GM21515 (cell line): ENCODE measurements around the gene ITIH2.
"Not testable (repeated sequence)": the region's sequence is repeated elsewhere in the genome, so short reads cannot be mapped to it uniquely, and the experiment has no call there.

Source experiments
- ATAC-seq: cut with Tn5 transposase; IDR thresholded peaks from one replicate; pipeline ENCODE4 v1.9.1; 2021; ENCODE audit not compliant: unreplicated experiment

Gene ITIH2

DNA sequence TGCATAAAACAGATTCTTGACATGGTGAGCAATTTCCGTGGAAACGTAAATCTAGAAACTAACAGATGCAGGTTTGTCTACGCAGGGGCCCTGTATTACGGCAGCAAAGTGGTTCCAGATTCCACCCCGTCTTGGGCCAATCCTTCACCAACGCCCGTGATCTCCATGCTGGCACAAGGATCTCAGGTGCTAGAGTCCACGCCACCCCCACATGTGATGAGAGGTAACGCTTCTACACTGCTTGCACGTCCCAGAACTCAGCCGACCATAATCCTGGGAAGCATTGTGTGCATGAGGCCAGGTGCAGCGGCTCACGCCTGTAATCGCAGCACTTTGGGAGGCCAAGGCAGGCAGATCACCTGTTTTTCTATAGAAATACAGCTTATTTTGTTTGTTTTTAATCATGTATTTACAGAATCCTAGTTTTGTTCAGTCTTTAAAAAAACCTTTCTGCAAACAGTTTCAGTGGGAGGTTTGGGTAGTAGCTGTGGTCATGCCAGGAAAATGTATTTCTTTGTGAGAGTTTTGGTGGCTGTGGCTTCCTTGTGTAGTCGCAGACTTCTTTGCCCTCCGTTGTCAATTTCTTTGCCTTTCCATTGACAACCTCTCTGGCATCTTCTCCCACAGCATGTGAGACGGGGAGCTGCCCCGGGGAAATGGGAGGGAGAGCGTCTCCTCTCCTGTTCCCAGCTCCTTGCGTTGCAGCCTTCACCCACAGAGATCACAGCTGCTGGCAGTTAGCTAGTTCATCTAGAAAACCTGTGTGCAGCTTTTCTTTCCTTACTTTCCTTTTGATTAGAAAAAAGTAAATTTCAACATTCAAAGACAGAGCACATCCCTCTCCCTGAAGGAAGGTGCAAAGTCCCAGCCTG, 35.7 kb downstream of the ITIH2 start:
- no peak for ATAC-seq

DNA sequence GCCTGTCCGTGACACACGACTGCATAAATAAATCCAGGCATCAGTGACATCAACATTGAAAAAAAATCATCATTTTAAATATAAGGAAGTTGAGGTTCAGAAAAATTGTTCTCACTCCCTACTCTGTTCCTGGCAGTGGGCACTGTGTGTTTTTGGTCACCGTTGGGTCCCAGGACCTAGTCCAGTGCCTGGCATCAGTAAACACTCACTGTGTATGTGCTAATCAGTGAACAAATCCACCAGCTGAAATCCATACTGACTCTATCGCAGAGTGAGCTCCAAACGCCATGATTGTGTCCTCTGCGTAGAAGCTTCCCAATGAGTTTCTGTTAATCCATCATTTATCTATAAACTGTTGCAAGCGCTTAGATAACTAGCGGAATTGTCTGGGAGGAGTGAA, 41.2 kb downstream of the ITIH2 start:
- ATAC-seq, result no peak

DNA sequence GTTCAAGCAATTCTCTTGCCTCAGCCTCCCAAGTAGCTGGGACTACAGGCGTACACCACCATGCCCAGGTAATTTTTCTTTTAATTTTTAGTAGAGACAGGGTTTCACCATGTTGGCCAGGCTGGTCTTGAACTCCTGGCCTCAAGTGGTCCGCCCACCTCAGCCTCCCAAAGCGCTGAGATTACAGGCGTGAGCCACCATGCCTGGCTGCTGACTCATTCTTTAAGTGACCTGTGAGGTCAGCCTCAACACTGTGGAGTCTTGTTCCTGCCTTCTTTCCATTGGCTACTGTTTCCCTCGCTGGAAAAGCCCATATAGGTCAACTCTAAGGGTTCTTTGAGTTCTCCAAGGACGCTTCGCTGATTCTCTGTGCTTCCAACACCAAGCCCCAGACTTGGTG, 45.5 kb downstream of the ITIH2 start:
- ATAC-seq, result not testable (repeated sequence)

DNA sequence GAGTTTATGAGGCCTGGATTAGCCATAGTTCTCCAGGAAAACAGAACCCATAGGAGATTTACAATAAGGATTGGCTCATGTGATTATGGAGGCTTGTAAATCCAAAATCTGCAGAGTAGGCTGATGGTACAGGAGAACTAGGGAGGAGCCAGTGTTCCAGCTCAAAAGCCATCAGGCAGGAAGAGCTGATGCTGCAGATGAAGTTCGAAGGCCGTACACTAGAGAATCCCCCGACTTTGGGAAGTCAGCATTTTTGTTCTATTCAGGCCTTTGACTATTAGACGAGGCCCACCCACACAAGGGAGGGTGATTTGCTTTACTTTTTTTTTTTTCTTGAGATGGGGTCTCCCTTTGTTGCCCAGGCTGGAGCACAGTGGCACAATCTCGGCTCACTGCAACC, 47.1 kb downstream of the ITIH2 start:
- ATAC-seq, result no peak

DNA sequence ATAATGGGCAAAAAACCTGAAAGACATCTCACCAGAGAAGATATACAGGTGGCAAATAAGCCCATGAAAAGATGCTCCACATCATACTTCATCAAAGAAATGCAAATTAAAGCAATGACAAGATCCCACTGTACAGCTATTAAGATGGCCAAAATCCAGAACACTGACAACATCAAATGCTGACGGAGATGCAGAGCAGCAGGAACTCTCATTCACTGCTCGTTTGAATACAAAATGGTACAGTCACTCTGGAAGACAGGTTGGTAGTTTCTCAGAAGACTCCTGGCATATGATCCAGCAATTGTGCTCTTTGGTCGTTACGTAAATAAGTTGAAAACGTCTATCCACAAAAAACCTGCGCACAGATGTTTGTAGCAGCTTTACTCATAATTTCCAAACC, 49.1 kb downstream of the ITIH2 start:
- ATAC-seq, result no peak

DNA sequence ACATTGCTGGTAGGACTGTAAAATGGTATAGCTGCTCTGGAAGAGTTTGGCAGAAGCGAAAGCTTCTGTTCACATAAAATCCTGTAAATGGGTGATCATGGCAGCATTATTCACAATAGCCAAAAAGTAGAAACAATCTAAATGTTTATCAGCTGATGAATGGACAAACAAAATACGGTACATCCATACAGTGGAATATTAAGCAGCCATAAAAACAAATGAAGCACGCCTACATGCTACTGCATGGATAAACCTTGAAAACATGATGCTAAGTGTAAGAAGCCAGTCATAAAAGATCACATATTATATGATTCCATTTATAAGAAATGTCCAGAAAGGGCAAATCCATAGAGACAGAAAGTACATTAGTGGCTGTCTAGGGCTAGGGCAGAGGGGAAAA, 52.0 kb downstream of the ITIH2 start:
- ATAC-seq, result no peak

DNA sequence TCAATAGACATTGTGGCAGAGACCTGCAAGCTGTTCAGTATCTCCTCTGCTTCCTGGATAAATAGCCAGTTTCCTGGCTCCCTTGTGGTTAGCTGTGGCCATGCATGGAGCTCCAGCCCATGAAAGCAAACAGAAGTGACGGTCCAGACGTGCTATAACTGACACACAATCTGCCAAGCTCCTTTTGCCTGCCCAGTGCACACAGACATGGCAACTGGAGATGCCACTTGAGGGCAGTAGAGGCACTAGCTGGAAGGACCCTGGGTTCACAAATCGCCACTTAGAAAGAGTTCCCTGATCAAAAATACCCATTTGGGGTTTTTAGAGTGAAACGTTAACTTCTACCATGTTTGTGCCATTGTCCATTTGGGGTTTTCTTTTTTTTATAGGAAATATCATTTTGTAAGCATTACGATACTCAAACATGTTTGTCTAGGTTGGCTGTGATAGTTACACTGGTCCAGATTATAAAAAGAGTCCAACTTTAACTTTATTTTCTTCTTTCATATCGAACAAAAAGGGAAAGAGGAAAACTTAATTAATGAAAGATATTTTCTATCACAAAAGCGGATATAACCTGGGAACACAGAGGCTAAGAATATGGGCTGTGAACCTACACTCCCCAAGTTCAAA, 53.4 kb downstream of the ITIH2 start:
- no peak for ATAC-seq

DNA sequence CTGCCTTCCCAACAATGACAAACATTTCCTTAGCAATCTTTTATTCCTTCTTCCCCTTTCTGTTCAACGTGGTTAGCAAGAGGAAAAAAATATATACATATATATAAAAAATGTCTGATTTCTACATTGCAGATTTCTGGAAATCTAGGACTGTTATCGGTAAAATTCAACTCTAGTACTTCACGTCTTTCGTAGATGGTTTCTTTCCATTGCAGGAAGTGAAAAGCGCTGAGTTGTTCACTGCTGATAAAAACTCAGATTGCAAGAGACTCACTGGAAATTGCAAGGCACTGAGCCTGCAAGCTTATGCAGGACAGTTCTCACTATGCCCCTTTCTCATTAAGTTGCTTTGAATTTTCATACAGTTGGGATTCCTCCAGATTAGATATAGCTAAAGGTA, 60.8 kb downstream of the ITIH2 start:
- no peak for ATAC-seq

DNA sequence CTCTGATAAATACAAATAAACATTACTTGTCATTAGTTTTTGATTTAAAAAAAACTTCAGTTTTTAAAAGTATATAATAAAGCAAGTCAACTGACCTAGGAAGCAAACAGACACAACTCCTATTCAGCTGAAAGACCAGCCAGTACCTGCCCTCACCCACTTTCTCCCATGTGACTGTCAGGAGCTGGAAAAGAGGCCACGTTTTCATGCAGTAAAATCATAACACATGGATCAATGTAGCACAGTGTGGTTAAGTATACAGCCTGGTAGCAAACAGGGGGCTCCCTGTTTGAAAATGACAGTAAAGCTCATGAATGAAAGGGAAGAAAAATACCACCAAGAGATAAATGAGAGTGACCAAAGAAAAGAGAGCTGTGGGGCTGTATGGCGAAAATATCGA, 63.1 kb downstream of the ITIH2 start:
- no peak for ATAC-seq

DNA sequence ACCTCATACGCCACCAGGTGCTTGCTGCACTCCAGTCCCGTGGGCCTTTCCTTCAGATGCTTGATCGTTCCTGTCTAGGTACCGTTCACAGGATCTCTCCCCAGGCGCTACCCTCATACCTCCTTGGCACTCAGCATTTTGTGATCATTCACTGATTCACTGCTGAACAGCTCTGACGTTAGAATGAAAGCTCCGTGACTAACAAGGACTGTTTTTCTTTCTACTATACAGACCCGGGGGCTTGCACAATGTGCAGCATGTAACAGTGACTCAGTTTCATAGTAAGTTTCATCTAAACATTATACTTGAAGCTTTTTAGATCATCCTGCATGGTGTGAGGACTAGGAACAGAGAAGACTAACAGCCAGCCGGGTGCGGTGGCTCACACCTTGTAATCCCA, 64.1 kb downstream of the ITIH2 start:
- no peak for ATAC-seq

DNA sequence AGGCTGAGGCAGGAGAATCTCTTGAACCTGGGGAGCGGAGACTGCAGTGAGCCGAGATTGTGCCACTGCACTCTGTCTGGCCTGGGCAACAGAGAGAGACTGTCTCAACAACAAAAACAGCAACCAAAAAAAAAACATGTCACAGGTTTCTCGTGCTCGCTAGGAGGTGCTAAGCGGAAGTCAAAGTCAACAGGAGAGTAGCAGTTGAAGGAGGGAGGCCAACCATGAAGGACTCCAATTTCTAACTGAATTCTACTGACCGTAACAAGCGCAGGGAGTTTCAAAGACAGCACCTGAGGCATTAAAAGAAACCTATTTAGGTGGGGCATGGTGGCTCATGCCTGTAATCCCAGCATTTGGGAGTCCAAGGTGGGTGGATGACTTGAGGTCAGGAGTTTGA, 65.3 kb downstream of the ITIH2 start:
- ATAC-seq, result no peak

DNA sequence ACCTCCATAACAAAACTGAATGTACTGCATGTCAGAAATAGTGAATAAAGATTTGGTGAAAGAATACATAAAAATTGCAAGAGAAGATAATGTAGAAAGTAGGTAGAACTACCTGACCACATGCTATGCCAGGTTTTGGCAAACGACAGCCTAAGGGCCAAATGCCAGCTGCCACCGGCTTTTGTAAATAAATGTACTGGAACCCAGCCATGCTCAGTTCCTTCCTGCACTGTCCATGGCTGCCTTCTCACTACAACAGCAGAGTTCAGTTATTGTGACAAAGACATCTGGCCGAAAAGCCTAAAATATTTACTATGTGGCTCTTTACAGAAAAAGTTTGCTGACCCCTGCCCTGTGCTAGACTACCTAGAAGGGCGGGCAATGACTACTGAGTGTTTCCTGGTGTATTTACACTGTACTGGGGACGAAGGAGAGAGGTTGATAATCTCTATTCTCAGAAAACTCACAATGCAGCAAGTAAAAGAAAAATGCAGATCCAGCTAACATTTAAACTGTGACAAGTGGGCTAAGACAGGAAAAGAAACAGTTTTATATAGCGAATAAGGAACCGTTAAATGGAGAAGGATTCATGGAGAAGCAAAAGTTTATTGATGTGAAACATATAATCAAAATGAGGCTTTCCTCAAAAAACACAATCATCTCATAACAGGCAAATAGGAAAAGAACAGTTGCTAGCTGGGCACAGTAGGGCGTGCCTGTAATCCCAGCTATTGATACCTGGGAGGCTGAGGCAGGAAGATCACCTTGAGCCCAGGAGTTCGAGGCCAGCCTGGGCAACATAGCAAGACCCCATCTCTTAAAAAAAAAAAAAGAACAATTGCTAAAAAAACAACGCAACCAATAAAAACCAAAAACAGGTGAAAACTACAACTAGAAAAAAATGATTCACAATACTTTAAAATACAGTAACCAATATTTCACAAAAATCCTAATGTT, 71.0 kb downstream of the ITIH2 start:
- ATAC-seq, result no peak

DNA sequence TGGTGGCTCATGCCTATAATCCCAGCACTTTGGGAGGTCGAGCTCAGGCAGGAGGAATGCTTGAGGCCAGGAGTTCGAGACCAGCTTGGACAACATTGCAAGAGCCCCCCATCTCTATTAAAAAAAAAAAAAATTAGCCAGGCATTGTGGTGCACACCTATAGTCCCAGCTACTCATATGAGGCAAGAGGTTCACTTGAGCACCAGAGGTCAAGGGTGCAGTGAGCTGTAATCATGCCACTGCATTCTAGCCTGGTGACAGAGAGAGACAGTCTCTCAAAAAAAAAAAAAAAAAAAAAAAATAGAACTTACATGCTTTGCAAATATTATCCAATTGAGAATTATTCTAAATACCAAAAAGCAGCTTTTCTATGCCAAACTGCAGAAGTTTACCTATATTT, 73.7 kb downstream of the ITIH2 start:
- no peak for ATAC-seq

DNA sequence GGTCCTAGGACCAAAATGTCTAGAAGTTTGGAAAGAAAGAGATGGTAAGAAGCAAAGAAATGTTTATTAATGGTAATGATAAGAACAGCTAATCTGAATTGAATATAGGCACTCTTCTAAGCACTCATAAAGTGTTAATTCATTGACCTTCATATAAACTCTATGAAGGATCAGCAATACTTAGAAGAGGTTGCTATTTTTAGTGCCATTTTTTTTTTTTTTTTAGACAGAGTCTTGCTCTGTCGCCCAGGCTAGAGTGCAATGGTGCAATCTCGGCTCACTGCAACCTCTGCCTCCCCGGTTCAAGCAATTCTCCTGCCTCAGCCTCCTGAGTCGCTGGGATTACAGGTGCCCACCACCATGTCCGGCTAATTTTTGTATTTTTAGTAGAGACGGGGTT, 79.1 kb downstream of the ITIH2 start:
- not testable (repeated sequence) for ATAC-seq

DNA sequence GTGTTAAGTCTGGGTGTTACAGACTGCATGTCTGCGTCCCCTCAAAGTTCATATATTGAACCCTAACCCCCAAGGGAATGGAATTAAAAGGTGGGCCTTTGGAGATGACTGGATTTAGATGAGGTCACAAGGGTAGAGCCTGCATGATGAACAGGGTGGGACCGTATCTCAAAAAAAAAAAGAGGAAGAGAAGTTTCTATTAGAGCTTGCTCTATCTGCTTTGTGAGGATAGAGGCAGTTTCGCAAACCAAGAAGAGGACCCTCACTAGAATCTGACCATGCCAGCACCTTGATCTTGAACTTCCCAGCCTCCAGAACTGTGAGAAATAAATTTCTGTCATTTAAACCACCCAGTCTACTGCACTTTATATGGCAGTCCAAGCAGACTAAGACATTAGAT, 83.3 kb downstream of the ITIH2 start:
- no peak for ATAC-seq

DNA sequence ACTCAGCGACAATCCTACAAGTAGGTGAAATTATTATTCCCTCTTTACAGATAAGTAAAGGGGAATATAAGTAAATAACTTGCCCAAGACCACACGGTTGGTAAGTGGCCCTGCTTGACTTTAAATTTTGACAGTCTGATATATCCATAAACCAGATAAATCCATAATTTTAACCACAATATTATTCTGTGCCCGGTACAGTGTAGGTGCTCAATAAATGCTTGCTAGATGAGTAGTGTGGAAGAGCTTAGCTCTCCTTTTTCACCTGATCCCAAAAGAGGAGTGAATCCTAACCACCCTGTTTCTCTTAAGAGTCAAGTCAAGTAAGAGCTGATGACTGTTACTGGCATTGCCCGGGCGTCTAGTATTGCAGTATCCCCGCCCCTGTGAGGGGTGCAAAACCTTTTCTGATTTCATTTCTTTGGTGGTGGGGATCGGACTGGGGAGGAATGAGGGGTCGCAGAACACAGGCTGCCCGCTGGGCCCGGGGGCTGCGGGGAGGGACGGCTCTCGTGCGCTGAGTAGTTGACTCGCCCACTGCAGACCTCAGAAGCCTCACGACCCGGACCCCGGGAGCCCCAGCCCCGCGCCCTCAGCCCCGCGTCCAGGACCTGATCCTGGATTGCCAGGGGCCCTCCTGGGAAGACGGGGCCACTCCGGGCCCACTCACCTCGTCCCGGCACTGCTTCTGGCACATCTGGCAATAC, 84.2 kb downstream of the ITIH2 start:
- ATAC-seq, result peak; percentile 12

DNA sequence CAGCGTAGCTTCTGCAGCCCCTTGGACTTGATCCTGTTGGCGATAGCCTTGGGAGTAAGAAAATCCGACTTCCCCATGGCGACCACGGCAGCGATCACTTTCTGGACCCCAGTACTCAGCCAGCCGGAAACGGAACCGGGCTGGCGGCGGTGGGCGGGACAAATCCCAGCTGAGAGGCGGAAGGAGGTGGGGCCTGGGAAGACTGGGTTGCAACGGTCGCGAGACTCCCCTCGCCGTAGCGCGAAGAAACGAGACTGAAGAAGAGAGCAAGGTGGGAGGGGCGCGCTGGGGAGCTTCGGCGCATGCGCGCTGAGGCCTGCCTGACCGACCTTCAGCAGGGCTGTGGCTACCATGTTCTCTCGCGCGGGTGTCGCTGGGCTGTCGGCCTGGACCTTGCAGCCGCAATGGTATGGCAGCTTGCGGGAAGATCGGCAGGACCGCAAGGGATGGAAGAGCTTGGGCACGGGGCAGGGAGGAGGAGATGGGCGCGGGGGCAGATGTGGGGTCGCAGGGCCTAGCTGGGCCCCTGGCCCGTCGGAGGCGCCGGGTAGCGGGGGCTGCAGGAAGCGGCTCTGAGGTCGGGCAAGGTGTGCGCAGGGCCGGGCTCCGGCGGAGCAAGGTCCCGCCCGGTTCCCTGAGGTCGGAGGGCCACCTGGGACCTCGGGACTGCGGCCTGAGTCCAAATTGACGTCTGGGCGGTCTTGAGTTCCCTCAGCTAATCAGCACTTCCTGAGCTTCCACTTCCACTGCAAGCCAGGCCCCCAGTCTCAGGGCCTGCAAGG, 84.9 kb downstream of the ITIH2 start, which contains the start of the genes ATP5F1C and KIN:
Gene ATP5F1C, plus strand, starts transcription at position 321 of the 782 bp plus-strand sequence. Its CDS starts 31 bp downstream, at position 352.
Gene KIN, minus strand, starts transcription at position 137 of the 782 bp plus-strand sequence. Its CDS starts 60 bp downstream, at position 77.
- peak; percentile 96 for ATAC-seq

DNA sequence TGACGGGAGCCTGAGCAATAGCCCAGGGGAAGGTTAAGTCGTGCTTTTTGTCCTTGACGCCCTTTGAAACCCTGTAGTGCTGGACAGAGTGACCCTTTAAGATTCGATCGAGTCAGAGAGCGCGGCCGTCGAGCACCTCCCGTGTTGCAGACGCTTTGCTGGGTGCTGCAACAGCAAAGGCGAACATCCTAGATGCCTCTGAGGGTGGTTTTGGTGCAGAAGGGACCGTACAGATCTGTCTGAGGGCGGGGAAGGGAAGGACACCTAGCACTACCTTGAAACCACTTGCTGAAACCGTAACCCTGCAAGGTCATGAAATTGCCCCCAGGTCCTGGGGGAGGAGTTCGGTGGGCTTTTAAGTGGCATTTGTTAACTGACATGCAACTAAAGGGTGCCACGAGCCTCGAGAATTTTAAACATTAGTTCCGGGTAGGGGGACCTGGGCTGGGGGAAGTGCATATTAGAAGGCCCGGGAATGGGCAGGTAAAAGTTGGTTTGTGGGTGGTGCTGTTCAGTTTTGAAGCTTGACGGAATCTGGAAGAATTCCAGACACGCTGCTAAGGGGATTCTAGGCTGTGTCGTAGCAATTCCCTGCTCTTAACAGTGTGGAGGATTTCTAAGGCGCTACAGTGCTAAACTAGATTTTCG, 85.6 kb downstream of the ITIH2 start:
- peak; percentile 14 for ATAC-seq

DNA sequence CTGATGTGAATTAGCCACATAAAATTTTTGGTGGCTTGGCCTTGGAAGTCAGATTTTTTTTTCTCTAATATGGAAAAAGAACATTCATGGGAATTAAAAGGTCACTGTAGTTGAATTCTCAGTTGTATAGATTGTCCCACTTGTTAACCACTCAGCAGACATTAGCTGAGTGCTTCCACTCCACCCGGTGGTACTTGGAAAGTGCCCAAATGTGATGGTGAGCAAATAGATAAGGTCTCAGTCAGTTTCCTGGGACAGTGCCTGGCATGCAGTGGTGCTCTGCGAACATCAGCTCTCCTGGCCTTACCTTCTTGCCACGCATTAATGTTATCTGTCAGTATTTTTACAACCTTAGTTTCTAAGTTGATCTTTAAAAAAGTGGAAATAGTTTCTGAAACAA, 86.3 kb downstream of the ITIH2 start:
- ATAC-seq, result no peak
